ENCODE results near the gene BRAP.
A peak's percentile ranks its signal among the peaks of the same experiment; 100 is the strongest.

BRAP gene

GRCh38 chr12:111598637-111599452, 86.9 kb downstream of the BRAP start, which contains the start of gene ATXN2:
ATXN2 (minus strand) TSS chr12:111599315; CDS start chr12:111599034, 281 bp downstream.
- TF ChIP-seq, protein P1, sequence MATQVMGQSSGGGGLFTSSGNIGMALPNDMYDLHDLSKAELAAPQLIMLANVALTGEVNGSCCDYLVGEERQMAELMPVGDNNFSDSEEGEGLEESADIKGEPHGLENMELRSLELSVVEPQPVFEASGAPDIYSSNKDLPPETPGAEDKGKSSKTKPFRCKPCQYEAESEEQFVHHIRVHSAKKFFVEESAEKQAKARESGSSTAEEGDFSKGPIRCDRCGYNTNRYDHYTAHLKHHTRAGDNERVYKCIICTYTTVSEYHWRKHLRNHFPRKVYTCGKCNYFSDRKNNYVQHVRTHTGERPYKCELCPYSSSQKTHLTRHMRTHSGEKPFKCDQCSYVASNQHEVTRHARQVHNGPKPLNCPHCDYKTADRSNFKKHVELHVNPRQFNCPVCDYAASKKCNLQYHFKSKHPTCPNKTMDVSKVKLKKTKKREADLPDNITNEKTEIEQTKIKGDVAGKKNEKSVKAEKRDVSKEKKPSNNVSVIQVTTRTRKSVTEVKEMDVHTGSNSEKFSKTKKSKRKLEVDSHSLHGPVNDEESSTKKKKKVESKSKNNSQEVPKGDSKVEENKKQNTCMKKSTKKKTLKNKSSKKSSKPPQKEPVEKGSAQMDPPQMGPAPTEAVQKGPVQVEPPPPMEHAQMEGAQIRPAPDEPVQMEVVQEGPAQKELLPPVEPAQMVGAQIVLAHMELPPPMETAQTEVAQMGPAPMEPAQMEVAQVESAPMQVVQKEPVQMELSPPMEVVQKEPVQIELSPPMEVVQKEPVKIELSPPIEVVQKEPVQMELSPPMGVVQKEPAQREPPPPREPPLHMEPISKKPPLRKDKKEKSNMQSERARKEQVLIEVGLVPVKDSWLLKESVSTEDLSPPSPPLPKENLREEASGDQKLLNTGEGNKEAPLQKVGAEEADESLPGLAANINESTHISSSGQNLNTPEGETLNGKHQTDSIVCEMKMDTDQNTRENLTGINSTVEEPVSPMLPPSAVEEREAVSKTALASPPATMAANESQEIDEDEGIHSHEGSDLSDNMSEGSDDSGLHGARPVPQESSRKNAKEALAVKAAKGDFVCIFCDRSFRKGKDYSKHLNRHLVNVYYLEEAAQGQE (IDR thresholded peaks at IDR 0.05; ENCODE audit: insufficient read depth in 1 of 2, low read depth in 2 of 2, low read length in 2 of 2) = no peak
- 0 out of 2 replicates have a peak, but pooled peaks have one; percentile 16 for TF ChIP-seq SIN3A (IDR thresholded peaks at IDR 0.05; ENCODE audit: borderline replicate concordance, insufficient read depth, low read length)

DNA sequence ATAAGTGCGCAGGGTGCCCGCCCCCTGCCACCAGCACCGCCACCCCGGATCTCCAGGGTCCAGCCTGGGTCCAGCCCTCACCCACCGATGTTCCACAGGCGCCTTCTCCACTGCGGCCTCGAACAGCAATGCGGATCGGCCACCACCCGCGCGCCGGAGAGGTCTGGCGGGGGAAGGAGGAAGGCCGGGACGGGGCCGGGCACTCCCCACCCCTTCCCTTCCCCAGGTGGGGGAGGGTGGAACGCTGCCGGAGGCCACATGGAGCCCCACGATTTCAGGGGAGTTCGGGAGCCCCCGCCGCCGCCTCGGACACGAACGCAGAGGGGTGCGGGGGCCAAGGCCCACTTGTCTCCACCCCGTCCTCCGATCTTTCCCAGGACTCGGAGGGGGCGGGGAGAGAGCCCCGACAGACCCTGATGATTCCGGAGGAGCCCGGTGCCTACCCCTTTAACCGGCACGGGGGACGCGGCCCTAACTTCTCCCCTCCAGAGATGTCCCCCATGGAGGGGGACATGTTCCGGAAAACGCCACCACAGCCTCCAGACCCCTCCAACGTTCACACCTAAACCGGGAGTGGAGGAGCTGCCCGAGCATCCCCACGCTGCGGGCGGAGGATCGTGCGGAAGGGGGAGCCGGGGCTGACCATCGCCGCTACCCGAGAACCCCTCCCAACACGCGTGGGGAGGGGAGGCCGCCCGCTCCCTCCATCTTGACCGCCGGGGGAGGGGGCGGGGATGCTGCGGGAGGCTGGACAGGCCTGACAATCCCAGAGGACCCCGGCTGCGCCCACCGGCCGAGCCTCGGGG, 87.7 kb downstream of the BRAP start:
- TF ChIP-seq TAF1 (IDR thresholded peaks at IDR 0.05; ENCODE audit: borderline replicate concordance, insufficient read depth, low read length) (peak; percentile 54; the same call in 1 of the 2 replicates), SIN3A (IDR thresholded peaks at IDR 0.05; ENCODE audit: borderline replicate concordance, insufficient read depth, low read length) (peak; percentile 35; the same call in 1 of the 2 replicates), FOXP2 (optimal IDR thresholded peaks at IDR 0.05; ENCODE audit: borderline replicate concordance, extremely low read depth, extremely low read length, insufficient read depth) (no peak), POLR2AphosphoS5 (IDR thresholded peaks at IDR 0.05; ENCODE audit: low read depth, low read length) (no peak)
- TF ChIP-seq, protein P1 (IDR thresholded peaks at IDR 0.05; ENCODE audit: insufficient read depth in 1 of 2, low read depth in 2 of 2, low read length in 2 of 2) = 0 out of 4 replicates have a peak, but pooled peaks of 1 of the 2 experiments have one; percentile 7

DNA sequence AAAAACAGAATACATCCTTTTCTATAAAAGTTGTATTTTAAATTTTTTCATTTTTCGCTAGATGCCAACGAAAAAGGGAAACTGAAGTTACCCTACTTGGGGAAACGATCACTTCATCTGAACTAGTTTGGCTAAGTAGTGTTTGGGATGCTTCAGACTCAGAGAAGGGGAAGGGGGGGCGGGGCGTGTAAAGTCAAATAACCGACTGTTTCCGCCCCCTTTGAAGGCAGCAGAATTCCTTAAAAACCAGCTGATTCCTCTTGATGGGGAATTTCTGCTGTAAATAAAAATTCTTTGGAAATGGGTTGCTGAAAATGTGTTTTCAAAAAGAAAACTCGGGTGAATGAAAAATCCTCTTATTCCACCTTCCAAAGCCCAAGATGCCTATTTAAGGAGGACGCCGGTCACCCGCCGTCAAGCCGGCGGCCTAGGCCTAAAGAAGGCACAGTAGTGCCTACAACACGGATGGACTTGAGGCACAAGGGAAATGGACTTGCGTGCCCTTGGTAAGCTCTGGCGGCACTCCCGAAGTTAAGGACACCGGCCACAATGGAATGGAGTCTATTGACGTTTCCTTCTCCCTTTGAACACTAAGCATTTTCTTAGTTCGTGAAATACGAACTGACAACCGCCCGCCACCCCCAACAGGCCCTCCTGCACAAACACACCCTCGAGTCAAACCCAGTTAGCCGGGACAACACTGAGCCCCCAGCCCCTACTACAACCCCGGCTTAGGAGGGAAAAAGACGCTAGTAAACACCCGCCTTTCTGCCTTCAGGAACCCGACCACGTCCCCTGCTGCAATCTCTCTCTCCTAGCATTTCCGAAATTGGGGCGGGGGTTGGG, 88.5 kb downstream of the BRAP start:
- 0 out of 2 replicates have a peak, but pooled peaks have one; percentile 28 for TF ChIP-seq SIN3A (IDR thresholded peaks at IDR 0.05; ENCODE audit: borderline replicate concordance, insufficient read depth, low read length)
- TF ChIP-seq, protein P1 (IDR thresholded peaks at IDR 0.05; ENCODE audit: insufficient read depth in 1 of 2, low read depth in 2 of 2, low read length in 2 of 2) = no peak
